GM10847 (cell line): ENCODE measurements around the gene IFNL2.

Source experiments
- POLR2A ChIP-seq: IDR thresholded peaks from 2 replicates; pipeline ENCODE4 v1.6.1; 2011; ENCODE audit not compliant: insufficient read length; ENCODE audit errors: extremely low read depth

The IFNL2 gene

DNA sequence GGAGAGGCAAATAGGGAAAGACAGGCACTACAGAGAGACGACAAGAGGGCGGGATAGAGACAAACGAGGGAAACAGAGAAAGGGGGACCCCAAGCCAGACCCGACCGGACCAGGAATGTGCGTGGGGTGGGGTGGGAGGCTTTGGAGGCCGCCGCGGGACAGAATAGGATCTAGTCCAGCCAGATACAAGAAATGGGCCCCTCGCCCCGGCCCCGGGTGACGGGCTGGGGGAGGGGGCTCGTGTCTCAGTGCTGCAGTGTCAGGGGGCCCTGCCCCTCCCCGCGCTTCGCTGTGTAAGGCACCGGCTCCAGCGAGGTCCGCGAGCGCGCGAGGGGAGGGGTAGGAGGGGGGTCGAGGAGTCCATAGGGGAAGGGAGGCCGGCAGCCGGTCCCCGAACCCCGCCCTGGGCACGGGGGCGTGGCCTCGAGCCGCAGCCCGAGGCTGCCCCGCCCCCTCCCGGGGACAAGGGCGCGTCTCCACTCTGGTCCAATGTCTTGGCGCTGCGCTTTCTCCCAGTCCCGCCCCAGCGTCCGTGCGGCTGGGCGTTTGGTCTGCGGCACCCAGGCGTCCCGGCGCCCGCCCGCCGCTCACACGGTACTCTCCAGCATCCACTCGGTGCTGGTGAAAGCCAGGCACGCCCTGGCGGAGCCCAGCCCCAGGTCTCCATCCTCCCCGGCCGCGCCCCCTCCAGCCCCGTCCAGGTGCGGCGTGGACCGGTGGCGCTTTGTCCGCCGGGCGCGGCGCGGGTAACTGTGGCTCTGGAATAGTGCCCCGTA lies 39.0 kb downstream of the IFNL2 start:
- no peak for TF ChIP-seq POLR2A

DNA sequence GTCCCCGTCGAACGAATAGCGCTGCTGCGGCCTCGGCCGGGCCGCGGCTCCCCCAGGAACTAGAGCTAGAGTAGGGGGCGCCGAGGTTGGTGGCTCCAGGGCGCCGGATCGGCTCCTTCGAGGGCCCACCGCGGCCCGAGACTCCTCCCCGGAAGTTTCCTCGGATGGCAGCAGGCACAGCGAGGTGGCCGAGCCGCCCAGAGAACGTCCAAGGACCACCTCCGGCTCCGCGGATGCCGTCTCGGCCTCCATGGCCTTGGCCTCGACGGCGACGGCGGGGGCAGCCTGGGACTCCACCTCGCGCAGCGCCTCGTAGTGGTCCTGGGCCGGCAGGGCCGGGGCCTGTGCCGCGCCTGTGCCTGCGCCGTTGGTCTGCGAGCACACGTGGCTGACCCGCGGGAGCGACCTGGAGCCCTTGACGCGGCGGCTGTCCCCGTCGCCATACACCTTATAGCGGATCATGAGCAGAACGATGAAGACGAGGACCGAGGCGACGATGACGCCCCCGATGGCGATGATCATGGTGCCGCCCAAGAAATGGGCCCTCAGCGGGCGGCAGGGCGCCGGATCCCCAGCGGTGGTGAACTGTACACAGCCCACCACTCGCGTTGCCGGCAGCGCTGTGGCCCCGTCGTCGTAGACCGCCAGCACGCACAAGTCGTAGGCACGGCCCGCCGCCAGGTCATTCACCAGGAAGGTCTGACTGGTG lies 39.8 kb downstream of the IFNL2 start:
- TF ChIP-seq POLR2A, result no peak

DNA sequence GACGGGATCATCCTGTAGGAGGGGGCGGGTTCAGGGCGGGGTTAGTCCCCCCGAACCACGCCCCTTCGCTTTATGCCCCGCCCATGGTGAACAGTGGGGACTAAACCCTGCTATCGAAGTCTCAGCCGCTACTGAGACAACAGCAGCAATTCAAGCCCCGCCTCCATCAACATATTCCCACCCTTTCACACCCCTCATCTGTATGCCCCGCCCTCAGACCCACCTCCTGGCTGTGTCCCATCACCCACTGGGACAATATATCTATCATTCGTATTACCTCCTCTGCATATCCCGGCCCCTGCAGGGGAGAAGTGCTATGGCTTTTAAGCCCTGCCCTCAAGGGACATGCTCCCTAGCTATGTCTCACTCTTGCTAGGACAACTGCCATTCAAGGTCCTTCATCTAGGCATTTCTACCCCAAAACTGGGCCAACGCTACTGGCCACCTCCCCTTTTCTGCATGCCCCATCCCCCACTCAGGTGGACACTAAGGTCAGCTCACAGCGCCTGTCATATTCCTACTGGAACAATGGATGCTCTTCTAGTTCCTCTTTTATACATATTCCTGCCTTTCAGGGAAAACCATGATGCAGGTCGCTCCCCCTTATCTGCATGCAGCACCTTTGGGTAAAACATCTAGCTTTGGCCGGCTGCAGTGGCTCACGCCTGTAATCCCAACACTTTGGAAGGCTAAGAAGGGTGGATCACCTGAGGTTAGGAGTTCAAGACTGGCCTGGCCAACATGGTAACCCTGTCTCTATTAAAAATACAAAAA lies 40.5 kb downstream of the IFNL2 start:
- TF ChIP-seq POLR2A, result no peak

DNA sequence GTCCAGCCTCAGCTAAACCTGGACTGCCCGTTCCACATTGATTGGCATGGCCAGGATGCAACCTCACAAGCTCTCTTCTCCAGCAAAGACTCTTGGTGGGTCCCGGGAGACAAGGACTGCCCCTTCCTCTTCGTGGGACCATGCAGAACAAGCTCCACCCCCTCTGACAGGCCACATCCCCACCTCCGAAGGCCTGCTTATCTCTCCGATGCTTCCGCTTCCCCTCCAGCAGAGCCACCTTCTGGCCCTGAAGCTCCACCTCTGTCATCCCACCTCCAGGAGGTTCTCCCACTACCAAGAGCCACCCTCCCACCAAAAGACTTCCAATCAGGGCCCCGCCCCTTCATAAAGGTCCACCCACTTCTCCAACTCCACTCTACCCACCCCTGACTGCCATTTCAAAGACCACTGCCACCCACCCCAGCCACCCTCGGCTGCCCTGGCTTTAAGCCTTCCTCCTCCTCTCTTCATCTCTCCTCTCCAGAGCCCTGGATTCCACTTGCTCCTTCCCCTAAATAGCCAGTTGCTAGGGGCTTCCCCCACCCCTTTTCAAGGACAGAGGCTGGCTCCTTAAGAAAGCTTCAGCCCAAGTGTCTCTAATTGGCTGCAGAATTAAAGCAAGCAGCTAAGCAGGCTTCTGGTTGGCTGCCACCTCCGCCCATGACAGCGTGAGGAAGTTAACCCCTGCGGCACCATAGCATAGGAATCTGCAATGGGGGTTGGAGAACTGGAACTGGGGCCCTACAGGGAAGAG lies 42.5 kb downstream of the IFNL2 start:
- TF ChIP-seq POLR2A, result no peak

DNA sequence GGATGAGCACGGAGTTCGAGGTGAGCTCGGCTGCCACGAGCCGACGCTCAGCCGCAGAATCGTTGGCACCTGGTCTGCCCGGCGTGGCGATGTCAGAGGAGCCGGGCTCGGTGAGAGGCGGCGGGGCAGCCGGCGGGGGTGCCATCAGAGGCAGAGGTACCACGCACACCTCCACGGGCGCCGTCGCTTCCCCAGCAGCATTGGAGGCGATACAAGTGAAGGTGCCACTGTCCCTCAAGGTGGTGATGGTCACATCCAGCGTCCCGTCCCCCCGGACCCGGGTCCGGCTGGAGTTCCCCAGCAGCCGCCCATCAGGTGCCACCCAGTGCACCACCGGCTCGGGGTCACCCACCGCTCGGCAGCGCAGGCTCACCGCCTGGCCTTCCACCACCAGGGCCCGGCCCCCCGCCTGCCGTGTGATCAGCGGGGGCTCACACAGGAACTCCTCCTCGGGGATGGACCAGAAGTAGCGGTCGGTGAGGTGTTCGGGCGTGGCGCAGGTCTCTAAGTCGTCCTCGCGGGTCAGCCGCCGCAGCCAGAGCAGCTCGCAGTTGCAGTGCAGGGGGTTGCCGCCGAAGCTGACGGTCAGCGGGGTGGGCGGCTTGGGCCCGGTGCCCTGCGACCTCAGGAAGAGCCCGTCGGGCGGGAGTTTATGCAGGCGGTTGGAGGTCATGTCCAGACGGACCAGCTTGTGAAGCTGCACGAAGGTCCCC lies 46.0 kb downstream of the IFNL2 start:
- TF ChIP-seq POLR2A, result no peak

DNA sequence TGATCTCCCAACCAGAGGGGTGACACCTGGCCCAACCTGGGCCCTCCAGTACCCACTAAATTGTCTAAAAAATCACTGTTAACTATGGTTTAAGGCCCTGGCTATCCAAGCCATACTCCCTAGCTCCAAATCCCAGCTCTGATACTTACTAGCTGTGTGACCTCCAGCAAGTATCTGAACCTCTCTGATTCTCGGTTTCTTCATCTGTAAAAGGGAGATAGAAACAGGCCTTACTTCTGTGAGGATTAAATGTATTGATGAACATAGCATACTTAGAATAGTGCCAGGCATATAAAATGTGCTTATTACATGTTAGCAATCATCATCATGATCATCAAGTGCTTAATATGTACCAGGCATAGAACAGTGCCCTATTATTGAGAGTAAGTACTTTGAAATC lies 47.7 kb downstream of the IFNL2 start:
- no peak for TF ChIP-seq POLR2A

DNA sequence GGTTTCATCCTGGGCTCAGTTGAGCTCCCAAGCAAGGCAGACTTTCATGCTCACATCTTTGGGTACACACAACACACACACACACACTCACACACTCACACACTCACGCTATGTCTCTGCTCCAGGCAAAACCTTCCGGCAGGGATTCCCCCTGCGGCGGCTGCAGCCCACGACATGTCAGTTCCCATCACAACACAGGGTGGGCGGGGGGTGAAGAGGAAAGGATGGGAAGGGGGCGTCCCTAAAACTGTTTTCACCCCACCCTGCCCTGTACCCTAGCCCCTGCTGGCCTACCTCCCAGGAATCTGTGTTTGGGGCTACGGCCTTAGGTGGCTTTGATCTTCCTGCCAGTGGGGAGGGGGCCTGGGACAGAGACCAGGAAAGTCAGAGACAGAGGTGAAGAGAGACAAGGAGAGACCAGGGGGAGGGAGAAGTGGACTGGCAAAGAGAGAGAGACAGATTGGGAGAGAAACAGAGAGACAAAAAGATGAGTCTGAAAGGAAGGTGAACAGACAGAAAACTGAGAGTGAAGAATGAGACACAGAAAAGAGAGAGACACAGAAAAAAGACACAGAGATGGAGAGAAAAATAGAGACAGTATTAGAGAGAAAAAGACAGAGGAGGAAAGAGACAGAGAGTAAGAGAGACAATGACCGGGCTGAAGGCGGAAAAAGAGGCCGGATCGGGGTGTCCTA lies 48.6 kb downstream of the IFNL2 start:
- TF ChIP-seq POLR2A, result no peak

DNA sequence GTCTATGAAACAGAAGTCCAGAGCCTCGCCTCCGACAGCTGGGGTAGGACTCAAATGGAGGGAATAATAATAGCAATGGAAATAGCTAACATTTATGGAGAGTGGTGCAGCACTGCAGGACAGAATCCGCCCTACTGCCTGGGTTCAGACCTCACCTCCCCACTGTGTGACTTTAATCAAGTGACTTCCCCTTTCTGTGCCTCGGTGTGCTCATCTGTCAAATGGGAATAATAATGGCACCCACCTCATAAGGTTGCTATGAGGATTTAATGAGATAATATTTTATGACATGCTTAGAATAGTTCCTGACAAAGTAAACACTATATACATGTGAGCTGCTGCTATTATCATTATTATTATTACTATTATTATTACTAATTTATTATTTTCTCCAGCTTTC lies 49.3 kb downstream of the IFNL2 start:
- no peak for TF ChIP-seq POLR2A

DNA sequence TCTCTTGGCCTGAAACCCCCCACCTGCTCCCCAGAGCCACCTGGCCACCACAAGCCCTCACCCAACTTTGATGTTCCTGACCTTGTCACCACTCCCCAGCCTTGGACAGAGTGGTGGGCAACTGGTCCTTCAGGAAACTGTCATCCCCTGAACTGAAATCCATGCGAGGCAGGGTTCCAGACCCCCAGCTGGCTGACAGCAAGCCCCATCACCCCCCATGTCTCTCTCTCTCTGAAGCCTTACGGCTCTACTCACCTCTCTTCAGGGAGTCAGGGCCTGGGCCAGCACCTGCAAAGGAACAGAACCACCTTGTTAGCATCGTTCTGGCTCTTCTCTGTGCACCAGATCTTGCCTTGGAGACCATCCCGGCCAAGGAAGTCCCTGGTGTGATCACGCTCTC lies 49.9 kb downstream of the IFNL2 start:
- no peak for TF ChIP-seq POLR2A

DNA sequence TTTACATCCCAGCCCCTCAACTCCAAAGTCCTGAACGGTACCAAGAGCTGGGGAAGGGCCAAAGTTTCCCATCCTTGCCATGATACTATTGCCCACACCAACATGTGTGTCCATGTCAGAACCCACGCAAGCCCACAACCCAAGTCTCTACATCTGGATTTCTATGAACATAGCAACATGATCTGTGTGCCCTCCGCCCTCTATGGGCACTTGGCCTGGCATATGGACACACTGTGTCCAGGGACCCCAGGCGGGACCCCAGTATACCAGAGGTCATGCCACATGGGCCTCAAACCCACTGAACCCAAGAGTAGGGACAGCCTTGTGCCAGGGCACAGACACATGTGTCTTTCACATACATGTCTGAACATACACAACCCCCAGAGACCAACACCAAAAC lies 50.5 kb downstream of the IFNL2 start:
- no peak for TF ChIP-seq POLR2A

DNA sequence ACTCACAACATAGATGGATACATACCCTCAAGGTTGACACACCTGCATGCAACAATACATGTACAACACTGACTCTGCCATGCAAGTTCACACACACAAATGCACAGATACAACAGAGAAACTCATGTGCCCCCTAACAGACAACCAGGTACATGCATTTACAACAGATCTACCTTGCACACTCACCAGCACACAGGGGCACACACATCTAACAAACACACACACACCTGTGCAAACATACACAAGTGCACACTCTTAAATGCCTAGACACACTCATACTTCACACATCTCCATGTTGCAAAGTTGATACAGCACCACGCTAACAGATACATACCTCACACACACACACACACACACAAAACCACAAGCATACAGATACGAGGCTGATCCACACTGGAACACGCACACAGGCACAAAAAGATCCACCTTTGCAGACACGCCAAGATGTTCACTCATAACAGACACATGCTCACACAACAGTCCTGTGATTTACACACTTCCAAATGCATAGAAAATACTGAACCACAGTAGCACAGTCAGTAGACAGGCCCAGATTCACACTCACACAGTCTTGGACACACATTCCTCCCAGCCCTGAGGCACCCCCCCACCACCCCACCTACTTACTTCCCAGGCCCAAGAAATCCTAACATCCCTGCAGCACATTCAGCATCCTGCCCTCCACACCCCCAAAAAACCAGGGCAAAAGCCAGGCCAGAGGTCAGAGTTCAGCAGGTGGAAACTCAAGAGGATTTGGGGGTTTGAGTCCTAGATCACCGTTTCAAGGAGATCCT lies 51.1 kb downstream of the IFNL2 start:
- TF ChIP-seq POLR2A, result no peak
